ENCODE results near the gene HELZ. TPM values are rescaled to one million over a fixed set of nuclear protein-coding genes. Genes with fewer than 3 reads are reported as not detected.

HELZ gene
- total RNA-seq, 1 donor from 2014 or later = 47.4 TPM

DNA sequence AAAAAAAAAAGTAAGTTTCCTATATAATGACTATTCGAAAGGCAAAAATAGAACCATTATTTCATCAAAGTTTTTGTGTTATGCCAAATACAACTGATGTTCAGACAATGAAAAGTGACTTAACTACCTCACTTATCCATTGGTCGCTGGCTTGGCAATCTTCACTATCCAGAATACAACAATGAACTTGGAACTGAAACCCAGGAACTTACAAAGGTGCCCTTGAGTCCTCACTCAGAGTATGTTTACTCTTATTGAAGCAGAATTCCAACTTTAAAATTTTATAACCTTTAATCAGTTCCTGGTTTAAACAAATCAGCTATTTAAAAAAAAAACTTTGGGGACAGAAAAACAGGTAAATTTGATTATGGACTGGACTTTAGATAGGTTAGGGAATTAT, 34.1 kb downstream of the HELZ start:
- no peaks in the 10 kb centered on the region for H3K4me1 Mint-ChIP-seq (ENCODE audit: low read depth, unreplicated experiment)
- no peaks in the 10 kb centered on the region for H3K27me3 Mint-ChIP-seq (ENCODE audit: unreplicated experiment)

DNA sequence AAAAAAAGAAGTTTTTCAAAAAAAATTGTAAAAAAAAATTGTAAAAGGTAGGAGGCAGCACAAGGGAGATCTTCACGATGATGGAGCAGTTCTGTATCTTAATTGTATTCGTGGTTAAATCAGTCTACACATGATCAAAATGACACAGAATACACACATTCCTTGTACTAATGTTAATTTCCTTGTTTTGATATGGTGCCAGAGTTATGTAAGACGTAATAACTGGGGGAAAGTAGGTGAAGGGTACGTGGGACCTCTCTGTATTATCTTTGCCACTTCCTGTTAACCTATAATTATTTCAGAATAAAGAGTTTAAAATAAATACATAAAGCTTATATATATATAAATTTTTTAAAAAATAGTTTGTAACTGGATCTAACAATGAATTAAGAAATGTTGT, 36.8 kb downstream of the HELZ start:
- H3K27me3 Mint-ChIP-seq (ENCODE audit: unreplicated experiment) = no peaks in the 10 kb centered on the region
- no peak overlapping the region for H3K4me3 Mint-ChIP-seq (ENCODE audit: unreplicated experiment)
- H3K4me1 Mint-ChIP-seq (ENCODE audit: low read depth, unreplicated experiment) = peaks cover 2% of the 10 kb centered on the region
- H3K27ac Mint-ChIP-seq (ENCODE audit: unreplicated experiment) = no peak overlapping the region
- no peaks in the 10 kb centered on the region for H3K36me3 Mint-ChIP-seq (ENCODE audit: unreplicated experiment)
- TF ChIP-seq, protein P1, sequence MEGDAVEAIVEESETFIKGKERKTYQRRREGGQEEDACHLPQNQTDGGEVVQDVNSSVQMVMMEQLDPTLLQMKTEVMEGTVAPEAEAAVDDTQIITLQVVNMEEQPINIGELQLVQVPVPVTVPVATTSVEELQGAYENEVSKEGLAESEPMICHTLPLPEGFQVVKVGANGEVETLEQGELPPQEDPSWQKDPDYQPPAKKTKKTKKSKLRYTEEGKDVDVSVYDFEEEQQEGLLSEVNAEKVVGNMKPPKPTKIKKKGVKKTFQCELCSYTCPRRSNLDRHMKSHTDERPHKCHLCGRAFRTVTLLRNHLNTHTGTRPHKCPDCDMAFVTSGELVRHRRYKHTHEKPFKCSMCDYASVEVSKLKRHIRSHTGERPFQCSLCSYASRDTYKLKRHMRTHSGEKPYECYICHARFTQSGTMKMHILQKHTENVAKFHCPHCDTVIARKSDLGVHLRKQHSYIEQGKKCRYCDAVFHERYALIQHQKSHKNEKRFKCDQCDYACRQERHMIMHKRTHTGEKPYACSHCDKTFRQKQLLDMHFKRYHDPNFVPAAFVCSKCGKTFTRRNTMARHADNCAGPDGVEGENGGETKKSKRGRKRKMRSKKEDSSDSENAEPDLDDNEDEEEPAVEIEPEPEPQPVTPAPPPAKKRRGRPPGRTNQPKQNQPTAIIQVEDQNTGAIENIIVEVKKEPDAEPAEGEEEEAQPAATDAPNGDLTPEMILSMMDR (IDR thresholded peaks at IDR 0.05; ENCODE audit: partially characterized antibody, unreplicated experiment) = no peak
- DNase-seq = no peak
- no peaks in the 10 kb centered on the region for H3K9me3 Mint-ChIP-seq (ENCODE audit: unreplicated experiment)

More for the DNA sequence above, 34.1 kb downstream of the HELZ start:
- Mint-ChIP-seq H3K27ac (ENCODE audit: unreplicated experiment) (no peak overlapping the region), H3K36me3 (ENCODE audit: unreplicated experiment) (no peaks in the 10 kb centered on the region), H3K4me3 (ENCODE audit: unreplicated experiment) (no peak overlapping the region), H3K9me3 (ENCODE audit: unreplicated experiment) (no peaks in the 10 kb centered on the region)
- TF ChIP-seq, protein P1 (IDR thresholded peaks at IDR 0.05; ENCODE audit: partially characterized antibody, unreplicated experiment) = no peak
- DNase-seq = no peak

DNA sequence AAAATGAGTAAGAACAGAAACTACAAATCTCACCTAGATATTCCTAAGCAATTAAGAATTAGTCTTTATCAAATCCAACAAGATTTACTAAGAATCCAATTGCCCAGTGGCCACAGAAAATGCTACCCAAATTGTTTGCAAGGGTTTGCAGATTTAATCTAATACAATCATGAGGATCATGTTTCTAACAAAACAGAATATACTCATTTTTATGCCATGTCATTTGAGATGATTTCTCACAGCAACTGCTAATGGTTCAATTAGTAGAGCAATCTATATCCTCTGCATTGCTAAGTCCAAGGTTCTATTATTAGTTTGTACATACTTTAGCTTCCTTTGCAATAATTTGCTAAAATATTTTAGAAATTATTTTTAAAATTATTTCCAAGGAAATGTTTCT, 41.2 kb downstream of the HELZ start:
- no peak for DNase-seq
- Mint-ChIP-seq H3K4me1 (ENCODE audit: low read depth, unreplicated experiment) (peaks cover 2% of the 10 kb centered on the region), H3K27me3 (ENCODE audit: unreplicated experiment) (no peaks in the 10 kb centered on the region), H3K4me3 (ENCODE audit: unreplicated experiment) (no peak overlapping the region), H3K27ac (ENCODE audit: unreplicated experiment) (no peak overlapping the region), H3K9me3 (ENCODE audit: unreplicated experiment) (no peaks in the 10 kb centered on the region), H3K36me3 (ENCODE audit: unreplicated experiment) (no peaks in the 10 kb centered on the region)
- TF ChIP-seq, protein P1 (IDR thresholded peaks at IDR 0.05; ENCODE audit: partially characterized antibody, unreplicated experiment) = no peak

DNA sequence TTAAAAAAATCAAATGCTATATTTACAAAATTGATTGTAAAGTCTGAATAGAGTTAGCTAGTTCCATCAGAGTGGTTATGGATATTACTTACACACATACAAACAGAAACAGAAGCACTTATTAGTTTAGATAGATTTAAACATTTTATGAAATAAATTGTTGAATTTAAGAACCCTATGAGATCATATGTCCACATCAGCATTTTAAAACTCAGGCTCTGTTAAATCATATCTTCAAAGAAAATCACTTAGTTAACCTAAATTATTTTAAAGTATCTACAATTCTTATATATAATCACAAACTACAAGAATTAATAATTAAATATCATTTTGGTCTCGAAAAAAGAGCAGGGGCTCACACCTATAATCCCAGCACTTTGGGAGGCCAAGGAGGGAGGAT, 42.5 kb downstream of the HELZ start:
- TF ChIP-seq, protein P1 (IDR thresholded peaks at IDR 0.05; ENCODE audit: partially characterized antibody, unreplicated experiment) = no peak
- no peaks in the 10 kb centered on the region for H3K9me3 Mint-ChIP-seq (ENCODE audit: unreplicated experiment)
- H3K27ac Mint-ChIP-seq (ENCODE audit: unreplicated experiment) = no peak overlapping the region
- H3K4me3 Mint-ChIP-seq (ENCODE audit: unreplicated experiment) = no peak overlapping the region
- H3K27me3 Mint-ChIP-seq (ENCODE audit: unreplicated experiment) = no peaks in the 10 kb centered on the region
- H3K36me3 Mint-ChIP-seq (ENCODE audit: unreplicated experiment) = no peaks in the 10 kb centered on the region
- no peak for DNase-seq
- peaks cover 5% of the 10 kb centered on the region for H3K4me1 Mint-ChIP-seq (ENCODE audit: low read depth, unreplicated experiment)

DNA sequence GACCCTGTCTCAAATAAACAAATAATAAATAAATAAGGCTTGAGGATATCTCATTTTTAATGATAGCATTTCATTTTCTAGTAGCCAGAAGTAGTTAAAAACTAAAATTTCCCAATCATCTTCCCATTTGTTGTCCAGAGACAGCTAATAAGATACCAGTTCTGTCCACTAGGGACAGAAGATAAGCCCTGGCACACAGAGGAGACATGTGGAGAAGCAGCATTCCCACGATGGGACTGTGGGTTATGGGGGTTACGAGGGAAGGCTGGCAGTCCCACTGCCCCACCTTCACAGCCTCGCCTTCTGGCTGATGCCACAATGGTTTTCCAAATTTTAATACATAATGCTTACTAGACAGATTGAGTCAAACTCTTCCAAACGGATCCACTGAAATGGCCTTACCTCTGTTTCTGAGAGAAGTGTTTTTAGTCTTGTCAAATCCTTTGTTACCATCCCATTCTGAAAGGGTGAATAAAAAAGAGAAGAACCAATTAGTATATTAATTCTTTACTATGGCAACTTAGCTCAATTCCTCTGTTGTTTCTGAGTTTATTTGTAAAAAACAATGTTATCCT, 44.2 kb downstream of the HELZ start:
- Mint-ChIP-seq H3K9me3 (ENCODE audit: unreplicated experiment) (no peaks in the 10 kb centered on the region), H3K27me3 (ENCODE audit: unreplicated experiment) (no peaks in the 10 kb centered on the region), H3K4me1 (ENCODE audit: low read depth, unreplicated experiment) (peaks cover 5% of the 10 kb centered on the region), H3K36me3 (ENCODE audit: unreplicated experiment) (no peaks in the 10 kb centered on the region), H3K4me3 (ENCODE audit: unreplicated experiment) (no peak overlapping the region), H3K27ac (ENCODE audit: unreplicated experiment) (no peak overlapping the region)
- no peak for DNase-seq
- TF ChIP-seq, protein P1 (IDR thresholded peaks at IDR 0.05; ENCODE audit: partially characterized antibody, unreplicated experiment) = peak; percentile 75
